Measurements from ENCODE around the gene RASSF1. TPM values are rescaled to one million over a fixed set of nuclear protein-coding genes. Genes with fewer than 3 reads are reported as not detected.

The RASSF1 gene
- total RNA-seq, 1 donor from 2014 or later = 13.8 TPM

- Mint-ChIP-seq H3K27me3 (peaks cover 58% of the 10 kb centered on the region), H3K36me3 (peaks cover 4% of the 10 kb centered on the region), H3K27ac (no peak overlapping the region), H3K9me3 (no peaks in the 10 kb centered on the region), H3K4me3 (peak overlapping the region; percentile 36), H3K4me1 (ENCODE audit: unreplicated experiment) (peaks cover 25% of the 10 kb centered on the region)
- no peak for DNase-seq (ENCODE audit: extremely low spot score, unreplicated experiment)
- no peak for TF ChIP-seq CTCF (conservative IDR thresholded peaks at IDR 0.05)
These were observed 539 bp downstream of the RASSF1 start for GRCh38 chr3:50340147-50340447.

GRCh38 chr3:50339485-50340146 lies 1.0 kb downstream of the RASSF1 start:
- peak overlapping the region; percentile 36 for H3K4me3 Mint-ChIP-seq
- H3K27me3 Mint-ChIP-seq = peaks cover 53% of the 10 kb centered on the region
- TF ChIP-seq CTCF (conservative IDR thresholded peaks at IDR 0.05) = no peak

GRCh38 chr3:50338965-50339364 lies 1.7 kb downstream of the RASSF1 start:
- Mint-ChIP-seq H3K27me3 (peaks cover 50% of the 10 kb centered on the region), H3K27ac (peak overlapping the region; percentile 98), H3K9me3 (no peaks in the 10 kb centered on the region), H3K36me3 (peaks cover 4% of the 10 kb centered on the region), H3K4me1 (ENCODE audit: unreplicated experiment) (peaks cover 25% of the 10 kb centered on the region), H3K4me3 (peak overlapping the region; percentile 98)
- no peak for TF ChIP-seq CTCF (conservative IDR thresholded peaks at IDR 0.05)
- no peak for DNase-seq (ENCODE audit: extremely low spot score, unreplicated experiment)

More at GRCh38 chr3:50339485-50340146, 1.0 kb downstream of the RASSF1 start:
- no peaks in the 10 kb centered on the region for H3K9me3 Mint-ChIP-seq
- H3K27ac Mint-ChIP-seq = no peak overlapping the region
- no peak for DNase-seq (ENCODE audit: extremely low spot score, unreplicated experiment)
- peaks cover 4% of the 10 kb centered on the region for H3K36me3 Mint-ChIP-seq
- peaks cover 25% of the 10 kb centered on the region for H3K4me1 Mint-ChIP-seq (ENCODE audit: unreplicated experiment)

- H3K27me3 Mint-ChIP-seq = peaks cover 35% of the 10 kb centered on the region
- peak overlapping the region; percentile 98 for H3K27ac Mint-ChIP-seq
- DNase-seq (ENCODE audit: extremely low spot score, unreplicated experiment) = peak; percentile 99
- peaks cover 25% of the 10 kb centered on the region for H3K4me1 Mint-ChIP-seq (ENCODE audit: unreplicated experiment)
- H3K4me3 Mint-ChIP-seq = peak overlapping the region; percentile 98
- no peak for TF ChIP-seq CTCF (conservative IDR thresholded peaks at IDR 0.05)
- H3K36me3 Mint-ChIP-seq = peaks cover 4% of the 10 kb centered on the region
- no peaks in the 10 kb centered on the region for H3K9me3 Mint-ChIP-seq
These were observed 3.3 kb downstream of the RASSF1 start for GRCh38 chr3:50337175-50337861.

- DNase-seq (ENCODE audit: extremely low spot score, unreplicated experiment) = no peak
- peak overlapping the region; percentile 98 for H3K4me3 Mint-ChIP-seq
- peaks cover 28% of the 10 kb centered on the region for H3K27me3 Mint-ChIP-seq
- no peaks in the 10 kb centered on the region for H3K9me3 Mint-ChIP-seq
- H3K27ac Mint-ChIP-seq = peak overlapping the region; percentile 98
- TF ChIP-seq CTCF (conservative IDR thresholded peaks at IDR 0.05) = peak; percentile 27
- peaks cover 25% of the 10 kb centered on the region for H3K4me1 Mint-ChIP-seq (ENCODE audit: unreplicated experiment)
- H3K36me3 Mint-ChIP-seq = peaks cover 4% of the 10 kb centered on the region
These were observed 4.0 kb downstream of the RASSF1 start for GRCh38 chr3:50336452-50337174.
